GM06990 (cell line): ENCODE data around the gene RHBDD1.

ENCODE experiments used
- DNase-seq: peaks from one replicate; pipeline ENCODE4 v3.0.0-alpha.2; 2011; ENCODE audit not compliant: insufficient read length; ENCODE audit errors: extremely low read depth
- H3K27me3 ChIP-seq: replicated peaks from 2 replicates; pipeline ENCODE4 v1.6.0; 2011; ENCODE audit warnings: low read length; ENCODE audit not compliant: control insufficient read depth, insufficient read depth
- H3K36me3 ChIP-seq: 2 replicates; pipeline ENCODE4 v1.5.1; 2011; ENCODE audit warnings: low read length; ENCODE audit not compliant: control insufficient read depth, insufficient read depth
- H3K4me3 ChIP-seq: replicated peaks from 2 replicates; pipeline ENCODE4 v1.5.1; 2011; ENCODE audit warnings: low read depth, mild to moderate bottlenecking, control low read depth, low read length
- TF ChIP-seq, protein P1 (sequence below): IDR thresholded peaks from 2 replicates; pipeline ENCODE4 v1.5.1; 2011; ENCODE audit warnings: low read length, control low read depth, mild to moderate bottlenecking, inconsistent platforms; ENCODE audit not compliant: insufficient read depth, poor library complexity, severe bottlenecking

The RHBDD1 gene

DNA sequence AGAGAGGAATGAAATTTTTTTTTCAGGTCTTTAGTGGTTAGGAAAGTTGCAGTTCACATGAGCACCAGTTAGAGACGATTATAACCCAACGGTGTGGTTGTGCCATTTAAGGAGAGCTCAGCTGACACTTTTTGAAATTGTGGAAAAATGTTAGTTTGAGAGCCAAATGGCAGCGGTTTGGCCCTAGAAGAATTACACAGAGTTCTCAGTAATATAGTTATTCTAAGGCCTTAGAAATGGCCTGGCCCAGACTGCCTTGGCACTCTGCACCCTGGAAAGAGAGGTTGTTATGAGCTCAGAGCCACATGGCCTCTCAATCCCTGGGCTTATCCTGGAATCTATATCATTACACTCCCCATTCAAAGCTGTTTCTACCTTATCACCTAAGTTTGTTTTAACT is 117.4 kb downstream of the RHBDD1 start:
- TF ChIP-seq, protein P1, sequence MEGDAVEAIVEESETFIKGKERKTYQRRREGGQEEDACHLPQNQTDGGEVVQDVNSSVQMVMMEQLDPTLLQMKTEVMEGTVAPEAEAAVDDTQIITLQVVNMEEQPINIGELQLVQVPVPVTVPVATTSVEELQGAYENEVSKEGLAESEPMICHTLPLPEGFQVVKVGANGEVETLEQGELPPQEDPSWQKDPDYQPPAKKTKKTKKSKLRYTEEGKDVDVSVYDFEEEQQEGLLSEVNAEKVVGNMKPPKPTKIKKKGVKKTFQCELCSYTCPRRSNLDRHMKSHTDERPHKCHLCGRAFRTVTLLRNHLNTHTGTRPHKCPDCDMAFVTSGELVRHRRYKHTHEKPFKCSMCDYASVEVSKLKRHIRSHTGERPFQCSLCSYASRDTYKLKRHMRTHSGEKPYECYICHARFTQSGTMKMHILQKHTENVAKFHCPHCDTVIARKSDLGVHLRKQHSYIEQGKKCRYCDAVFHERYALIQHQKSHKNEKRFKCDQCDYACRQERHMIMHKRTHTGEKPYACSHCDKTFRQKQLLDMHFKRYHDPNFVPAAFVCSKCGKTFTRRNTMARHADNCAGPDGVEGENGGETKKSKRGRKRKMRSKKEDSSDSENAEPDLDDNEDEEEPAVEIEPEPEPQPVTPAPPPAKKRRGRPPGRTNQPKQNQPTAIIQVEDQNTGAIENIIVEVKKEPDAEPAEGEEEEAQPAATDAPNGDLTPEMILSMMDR = no peak

GRCh38 chr2:226953826-226954225 is 118.0 kb downstream of the RHBDD1 start:
- DNase-seq = no peak
- Histone ChIP-seq H3K27me3 (no peaks in the 10 kb centered on the region), H3K36me3 (no peaks in the 10 kb centered on the region), H3K4me3 (no peak overlapping the region)
- TF ChIP-seq, protein P1 = no peak

More for the DNA sequence above, 117.4 kb downstream of the RHBDD1 start:
- DNase-seq = no peak
- Histone ChIP-seq H3K27me3 (no peaks in the 10 kb centered on the region), H3K4me3 (no peak overlapping the region), H3K36me3 (no peaks in the 10 kb centered on the region)

DNA sequence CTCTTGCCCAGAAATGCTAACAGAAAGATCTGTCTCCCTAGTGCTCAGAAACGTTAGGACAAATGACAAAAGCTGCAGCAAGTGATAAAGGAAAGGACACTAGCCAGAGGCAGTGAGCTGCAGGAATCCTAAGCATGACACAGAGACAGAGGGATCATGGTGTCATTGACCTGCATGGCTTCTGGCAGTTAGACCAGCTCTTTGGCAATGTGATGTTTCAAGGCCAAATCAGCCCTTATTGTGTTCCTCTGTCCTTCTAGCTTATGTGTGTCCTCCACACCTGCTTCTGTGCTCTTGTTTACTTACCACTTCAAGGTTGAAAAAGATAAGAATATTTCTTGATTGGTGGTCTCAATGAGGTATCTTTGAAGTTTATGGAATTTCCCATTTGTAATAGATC is 120.8 kb downstream of the RHBDD1 start:
- Histone ChIP-seq H3K36me3 (no peaks in the 10 kb centered on the region), H3K27me3 (no peaks in the 10 kb centered on the region), H3K4me3 (no peak overlapping the region)
- TF ChIP-seq, protein P1 = no peak
- DNase-seq = no peak

DNA sequence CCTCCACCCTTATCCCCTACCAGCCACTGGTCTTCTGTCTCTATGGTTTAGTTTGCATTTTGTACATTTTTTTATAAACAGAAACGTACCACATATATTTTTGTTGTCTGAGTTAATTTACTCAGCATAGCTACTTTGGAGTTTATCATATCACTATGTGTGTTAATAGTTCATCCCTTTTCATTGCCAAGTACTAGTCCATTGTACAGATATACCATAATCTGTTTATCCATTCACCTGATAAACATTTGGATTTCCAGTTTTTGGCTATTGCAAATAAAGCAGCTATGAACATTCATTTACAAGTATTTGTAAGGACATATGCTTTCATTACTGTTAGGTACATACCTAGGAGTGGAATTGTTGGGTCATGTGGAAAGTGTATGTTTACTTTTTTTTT is 123.6 kb downstream of the RHBDD1 start:
- Histone ChIP-seq H3K4me3 (no peak overlapping the region), H3K27me3 (no peaks in the 10 kb centered on the region), H3K36me3 (no peaks in the 10 kb centered on the region)
- no peak for DNase-seq
- TF ChIP-seq, protein P1 = no peak

- DNase-seq = no peak
- TF ChIP-seq, protein P1 = no peak
- no peaks in the 10 kb centered on the region for H3K36me3 ChIP-seq
- H3K27me3 ChIP-seq = no peaks in the 10 kb centered on the region
- no peak overlapping the region for H3K4me3 ChIP-seq
Measured at GRCh38 chr2:226962176-226962773, 126.4 kb downstream of the RHBDD1 start.

DNA sequence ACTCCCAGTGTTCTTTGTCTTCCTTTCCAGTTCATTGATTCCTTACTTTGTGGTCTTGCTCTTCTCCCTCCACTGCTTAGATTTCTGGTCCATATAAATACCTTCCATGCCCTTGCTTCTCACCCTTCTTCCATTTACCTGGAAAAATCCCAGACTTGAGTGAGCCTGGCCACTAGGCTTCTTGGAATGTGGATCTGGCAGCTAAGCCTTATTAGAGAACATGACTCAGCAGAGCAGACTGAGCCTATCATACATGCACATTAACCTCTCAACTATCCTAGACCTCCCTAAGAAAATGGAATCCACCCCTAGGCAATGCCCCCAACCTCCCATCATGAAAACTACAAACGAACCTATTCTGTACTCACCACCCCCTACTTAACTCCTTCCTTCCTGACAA is 127.7 kb downstream of the RHBDD1 start:
- no peak overlapping the region for H3K4me3 ChIP-seq
- TF ChIP-seq, protein P1 = no peak
- H3K36me3 ChIP-seq = no peaks in the 10 kb centered on the region
- no peaks in the 10 kb centered on the region for H3K27me3 ChIP-seq
- DNase-seq = no peak
